Astrocyte (in vitro differentiated cells and primary cell): Measurements from ENCODE around the gene MST1.

Experiments
- CTCF ChIP-seq: IDR thresholded peaks from 2 replicates; pipeline ENCODE4 v1.5.1; 2011; ENCODE audit warnings: low read depth, mild to moderate bottlenecking, inconsistent platforms, low read length, moderate library complexity; ENCODE audit not compliant: insufficient read depth
- EZH2 ChIP-seq: IDR thresholded peaks from 2 replicates; pipeline ENCODE4 v1.6.1; 2012; ENCODE audit warnings: mild to moderate bottlenecking, low read length, inconsistent platforms; ENCODE audit not compliant: insufficient read depth

- TF ChIP-seq EZH2 = no peak
- TF ChIP-seq CTCF = no peak
These were observed 11.3 kb upstream of the MST1 start for GRCh38 chr3:49700453-49701128.
